A549 (cell line): Measurements from ENCODE around the gene FGGY. TPM values are rescaled to one million over a fixed set of nuclear protein-coding genes. Genes with fewer than 3 reads are reported as not detected.

Source experiments
- ATAC-seq, 2 experiments: fragments of 200-7000 bp in 1 of 2; fragments of >200 bp in 1 of 2; cut with Nextera tagmentation in 1 of 2; cut with Tn5 transposase in 1 of 2; 3 replicates each; pipeline versions ENCODE4 v1.8.0 to v1.9.1; 2018 to 2020; ENCODE audit warnings: mild to moderate bottlenecking in 1 of 2, moderate library complexity in 1 of 2
- CTCF ChIA-PET: fragments of 300-600 bp; sonication (Branson Sonifier 250); formaldehyde crosslinking; extraction: SDS; loops from one replicate; lab custom pipeline; 2021; ENCODE audit warnings: antibody characterized with exemption, inconsistent platforms; lab: Yijun Ruan, JAX
- POLR2A ChIA-PET: fragments of 350-600 bp; formaldehyde crosslinking; extraction: SDS; loops from one replicate; lab custom pipeline; 2021; ENCODE audit warnings: antibody characterized with exemption, inconsistent platforms; lab: Yijun Ruan, JAX
- DNase-seq, 2 experiments: peaks; one replicate each; pipeline versions ENCODE4 v3.0.0 to v3.0.0-alpha.2; 2011 to 2016; ENCODE audit warnings: low read depth in 1 of 2, low spot score in 1 of 2
- FAIRE-seq: peaks from 2 replicates; lab custom pipeline; 2011; peaks lifted over from hg19 to GRCh38; lab: Jason Lieb, UNC
- H3K27ac ChIP-seq, 2 experiments: fragments of >200 bp; sonication (Bioruptor Twin); formaldehyde crosslinking; 3 replicates each; pipeline ENCODE4 v1.5.1; 2016 to 2017
- H3K4me1 ChIP-seq: fragments of >200 bp; sonication (Bioruptor Twin); formaldehyde crosslinking; 3 replicates; pipeline ENCODE4 v1.6.1; 2016
- H3K4me2 ChIP-seq: fragments of >200 bp; sonication (Bioruptor Twin); formaldehyde crosslinking; 3 replicates; pipeline ENCODE4 v1.6.1; 2016
- H3K4me3 ChIP-seq: fragments of >200 bp; sonication (Bioruptor Twin); formaldehyde crosslinking; 3 replicates; pipeline ENCODE4 v1.5.1; 2016
- H3K9me3 ChIP-seq: fragments of >200 bp; sonication (Bioruptor Twin); formaldehyde crosslinking; 3 replicates; pipeline ENCODE4 v1.6.1; 2016
- CBX2 ChIP-seq: fragments of 200-600 bp; sonication (generic); IDR thresholded peaks from 2 replicates; pipeline ENCODE4 v1.6.1; 2016; ENCODE audit warnings: low read depth, mild to moderate bottlenecking, borderline replicate concordance
- CBX8 ChIP-seq: fragments of 200-600 bp; sonication (generic); IDR thresholded peaks from 2 replicates; pipeline ENCODE4 v1.6.1; 2016
- CEBPB ChIP-seq, 2 experiments: fragments of >200 bp in 1 of 2; sonication (Bioruptor Twin) in 1 of 2; formaldehyde crosslinking in 1 of 2; IDR thresholded peaks; 2 replicates each; pipeline ENCODE4 v1.6.1; 2012 to 2016
- CHD4 ChIP-seq: fragments of 200-600 bp; sonication (generic); IDR thresholded peaks from 2 replicates; pipeline ENCODE4 v1.6.1; 2016; ENCODE audit warnings: antibody characterized with exemption, mild to moderate bottlenecking, borderline replicate concordance
- E2F6 ChIP-seq: IDR thresholded peaks from 2 replicates; pipeline ENCODE4 v1.6.1; 2012; ENCODE audit warnings: low read depth, borderline replicate concordance
- EHMT2 ChIP-seq: fragments of 200-600 bp; sonication (generic); IDR thresholded peaks from 2 replicates; pipeline ENCODE4 v1.6.1; 2016; ENCODE audit warnings: antibody characterized with exemption, low read depth, mild to moderate bottlenecking, moderate library complexity
- EP300 ChIP-seq, 2 experiments: fragments of >200 bp; sonication (Bioruptor Twin); formaldehyde crosslinking; IDR thresholded peaks; 2 replicates in 1 of 2; 3 replicates in 1 of 2; pipeline ENCODE4 v1.6.1; 2016 to 2017
- FOXS1 ChIP-seq: fragments of 250-450 bp; sonication (Bioruptor Pico); IDR thresholded peaks from 2 replicates; pipeline ENCODE4 v1.5.0; 2020; ENCODE audit warnings: mild to moderate bottlenecking, moderate library complexity
- GATA3 ChIP-seq: IDR thresholded peaks from 2 replicates; pipeline ENCODE4 v1.6.1; 2012; ENCODE audit warnings: borderline replicate concordance
- HOXA7 ChIP-seq: fragments of 250-450 bp; sonication (Bioruptor Pico); IDR thresholded peaks from 2 replicates; pipeline ENCODE4 v1.5.0; 2020; ENCODE audit warnings: mild to moderate bottlenecking, moderate library complexity
- HOXB13 ChIP-seq: fragments of 250-450 bp; sonication (Bioruptor Pico); IDR thresholded peaks from 2 replicates; pipeline ENCODE4 v1.5.0; 2020; ENCODE audit warnings: low read depth, mild to moderate bottlenecking, moderate library complexity
- JUN ChIP-seq, 2 experiments: fragments of >200 bp; sonication (Bioruptor Twin); formaldehyde crosslinking; IDR thresholded peaks; 2 replicates in 1 of 2; 3 replicates in 1 of 2; pipeline ENCODE4 v1.6.1; 2016 to 2017
- KDM1A ChIP-seq: fragments of 200-600 bp; sonication (generic); IDR thresholded peaks from 2 replicates; pipeline ENCODE4 v1.6.1; 2016; ENCODE audit warnings: low read depth, mild to moderate bottlenecking
- KDM5A ChIP-seq: fragments of 200-600 bp; sonication (generic); IDR thresholded peaks from 2 replicates; pipeline ENCODE4 v1.6.1; 2016; ENCODE audit warnings: antibody characterized with exemption, mild to moderate bottlenecking
- MAFK ChIP-seq: fragments of 450-650 bp; IDR thresholded peaks from 2 replicates; pipeline ENCODE4 v1.6.1; 2014; ENCODE audit not compliant: partially characterized antibody
- MAZ ChIP-seq: fragments of 150-350 bp; IDR thresholded peaks from 2 replicates; pipeline ENCODE4 v1.6.1; 2014; ENCODE audit warnings: antibody characterized with exemption, low read depth, low read length, borderline replicate concordance
- MYC ChIP-seq: IDR thresholded peaks from 2 replicates; pipeline ENCODE4 v1.6.1; 2012; ENCODE audit warnings: mild to moderate bottlenecking, inconsistent platforms, low read length, improper control_type of control experiment, borderline replicate concordance
- NFE2L2 ChIP-seq: fragments of 150-350 bp; conservative IDR thresholded peaks from 2 replicates; pipeline ENCODE4 v1.6.1; 2014; ENCODE audit warnings: low read length
- NR3C1 ChIP-seq: fragments of >200 bp; sonication (Bioruptor Twin); formaldehyde crosslinking; IDR thresholded peaks from 3 replicates; pipeline ENCODE4 v1.6.1; 2017
- RAD21 ChIP-seq, 2 experiments: fragments of >200 bp in 1 of 2; sonication (Bioruptor Twin) in 1 of 2; formaldehyde crosslinking in 1 of 2; IDR thresholded peaks in 1 of 2; conservative IDR thresholded peaks in 1 of 2; 2 replicates in 1 of 2; 3 replicates in 1 of 2; pipeline ENCODE4 v1.6.1; 2012 to 2018; ENCODE audit warnings: inconsistent platforms in 1 of 2
- REST ChIP-seq: fragments of 200-600 bp; sonication (generic); IDR thresholded peaks from 2 replicates; pipeline ENCODE4 v1.6.1; 2016; ENCODE audit warnings: antibody characterized with exemption, mild to moderate bottlenecking, moderate library complexity
- RFX5 ChIP-seq: fragments of 450-650 bp; IDR thresholded peaks from 2 replicates; pipeline ENCODE4 v1.7.1; 2014; ENCODE audit warnings: antibody characterized with exemption, mild to moderate bottlenecking, moderate library complexity
- SREBF2 ChIP-seq: fragments of 450-650 bp; IDR thresholded peaks from 2 replicates; pipeline ENCODE4 v1.6.1; 2014; ENCODE audit warnings: mild to moderate bottlenecking, moderate library complexity
- TFCP2L1 ChIP-seq: fragments of 250-450 bp; sonication (Bioruptor Pico); IDR thresholded peaks from 2 replicates; pipeline ENCODE4 v1.5.0; 2021; ENCODE audit warnings: mild to moderate bottlenecking
- WGBS: methylation state at CpG from one replicate; pipeline ENCODE4 v1.1.6; 2017; ENCODE audit errors: missing lambda C conversion rate; 5-methylcytosine and 5-hydroxymethylcytosine counted together
- polyA plus RNA-seq, 4 experiments: library from polyadenylated mRNA; depleted of rRNA in 3 of 4; stranded (reverse); fragments of >200 nt; fragmentation: RNase III in 1 of 4; extraction: RNeasy Plus Mini Kit Qiagen cat#74134 plus additional on column Dnase treatment in 1 of 4; gene quantifications; 2 replicates in 3 of 4; 3 replicates in 1 of 4; pipeline ENCODE4 v1.2.3, GENCODE V29; 2011 to 2017
- TF ChIP-seq, protein P1 (sequence below): fragments of >200 bp; sonication (Bioruptor Twin); formaldehyde crosslinking; IDR thresholded peaks from 2 replicates; pipeline ENCODE4 v1.6.1; 2016

The FGGY gene
- polyA plus RNA-seq, 2 of the 4 experiments (the other 2 are of a cell fraction), result 2.9 to 4.8 TPM

DNA sequence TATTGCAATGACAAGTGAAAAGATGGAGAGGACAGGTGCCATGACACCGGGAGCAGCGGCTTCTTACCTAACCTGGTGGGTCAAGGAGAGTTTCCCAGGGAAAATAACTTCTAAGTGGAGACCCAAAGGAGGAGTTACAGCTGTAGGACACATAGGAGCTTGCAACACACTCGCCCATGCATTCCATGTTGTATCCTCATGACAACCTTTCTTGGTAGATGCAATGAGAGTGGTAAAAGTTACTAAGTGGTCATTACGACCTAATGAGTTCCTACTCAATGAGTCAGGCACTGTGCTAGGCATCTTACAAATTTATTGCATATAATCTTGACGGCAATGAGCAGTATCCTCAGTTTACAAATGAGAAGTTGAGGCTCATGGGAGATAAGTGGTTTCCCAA lies 398.4 kb downstream of the FGGY start:
- H3K4me2 ChIP-seq, result no peak overlapping the region
- no peak for FAIRE-seq
- CTCF ChIA-PET, result no interaction called here
- POLR2A ChIA-PET, result no interaction called here
- no peak for TF ChIP-seq CBX2
- TF ChIP-seq HOXB13, result no peak
- no peak for TF ChIP-seq FOXS1
- TF ChIP-seq MAFK, result no peak
- no peak for TF ChIP-seq HOXA7
- no peak for TF ChIP-seq SREBF2
- TF ChIP-seq EP300 (IDR thresholded peaks at IDR 0.05), result no peak
- TF ChIP-seq KDM5A, result no peak
- no peak for TF ChIP-seq MYC
- TF ChIP-seq GATA3, result no peak
- no peak for TF ChIP-seq TFCP2L1 (CRISPR knock-in tag)
- TF ChIP-seq RFX5, result no peak
- TF ChIP-seq NR3C1, result no peak
- TF ChIP-seq CHD4, result no peak
- no peak for TF ChIP-seq JUN (IDR thresholded peaks at IDR 0.05)
- TF ChIP-seq NFE2L2, result no peak
- no peak for TF ChIP-seq RAD21 (conservative IDR thresholded peaks at IDR 0.05 in 1 of 2, IDR thresholded peaks at IDR 0.05 in 1 of 2)
- no peak for TF ChIP-seq EHMT2
- TF ChIP-seq, protein P1, sequence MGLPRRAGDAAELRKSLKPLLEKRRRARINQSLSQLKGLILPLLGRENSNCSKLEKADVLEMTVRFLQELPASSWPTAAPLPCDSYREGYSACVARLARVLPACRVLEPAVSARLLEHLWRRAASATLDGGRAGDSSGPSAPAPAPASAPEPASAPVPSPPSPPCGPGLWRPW, result no peak
- no peak for TF ChIP-seq CEBPB (IDR thresholded peaks at IDR 0.05)
- TF ChIP-seq, all 56 proteins: peak for 0
- Histone ChIP-seq H3K4me3 (no peak overlapping the region), H3K9me3 (no peaks in the 10 kb centered on the region), H3K4me1 (0 out of 3 replicates have a peak, but pooled peaks cover 3% of the 10 kb centered on the region), H3K27ac (no peak overlapping the region)
- DNase-seq (no peak), ATAC-seq (no peak)
- 78% methylated on average over 5 of the region's 5 CpGs for WGBS

GRCh38 chr1:59696421-59697115 lies 399.7 kb downstream of the FGGY start:
- no peaks in the 10 kb centered on the region for H3K9me3 ChIP-seq
- H3K4me1 ChIP-seq, result 0 out of 3 replicates have a peak, but pooled peaks cover 3% of the 10 kb centered on the region
- ATAC-seq (no peak), FAIRE-seq (no peak), DNase-seq (no peak)
- WGBS, result 89% methylated on average over 8 of the region's 8 CpGs
- ChIA-PET POLR2A (no interaction called here), CTCF (no interaction called here)
- no peak for TF ChIP-seq CBX8
- TF ChIP-seq CHD4, result no peak
- no peak for TF ChIP-seq KDM1A
- no peak for TF ChIP-seq REST
- no peak for TF ChIP-seq E2F6
- TF ChIP-seq MAZ, result no peak
- H3K4me2 ChIP-seq, result no peak overlapping the region
- no peak overlapping the region for H3K4me3 ChIP-seq
- H3K27ac ChIP-seq, result no peak overlapping the region
